Neural cell (in vitro differentiated cells): Measurements from ENCODE around the gene ENDOU. TPM values are rescaled to one million over a fixed set of nuclear protein-coding genes. Genes with fewer than 3 reads are reported as not detected.
A peak's percentile ranks its signal among the peaks of the same experiment; 100 is the strongest.

Experiments
- H2AFZ ChIP-seq: fragments of 200-600, 300-800 bp; sonication (generic), shearing (Covaris generic); 2 replicates; pipeline ENCODE4 v1.6.0; 2014; ENCODE audit warnings: low read depth, mild to moderate bottlenecking, antibody characterized with exemption, low read length, moderate library complexity
- H3F3A ChIP-seq: fragments of 200-600 bp; shearing (Covaris generic); 2 replicates; pipeline ENCODE4 v1.6.1; 2016; ENCODE audit warnings: mild to moderate bottlenecking, moderate library complexity, mixed read lengths, antibody characterized with exemption, low read length; ENCODE audit not compliant: insufficient read depth, poor library complexity, severe bottlenecking
- H3K27ac ChIP-seq: fragments of 200-600, 300-800 bp; sonication (generic), shearing (Covaris generic); 2 replicates; pipeline ENCODE4 v1.5.1; 2014; ENCODE audit warnings: mild to moderate bottlenecking, low read length, moderate library complexity
- H3K27me3 ChIP-seq: fragments of 300-800, 200-600 bp; sonication (generic), shearing (Covaris generic); 2 replicates; pipeline ENCODE4 v1.6.0; 2014; ENCODE audit warnings: mild to moderate bottlenecking, low read depth, low read length, moderate library complexity; ENCODE audit not compliant: insufficient read depth
- H3K36me3 ChIP-seq: fragments of 300-800, 200-600 bp; sonication (generic), shearing (Covaris generic); 2 replicates; pipeline ENCODE4 v1.5.1; 2014; ENCODE audit warnings: mild to moderate bottlenecking, antibody characterized with exemption, low read length, moderate library complexity; ENCODE audit not compliant: insufficient read depth
- H3K4me2 ChIP-seq: fragments of 300-800, 200-600 bp; sonication (generic), shearing (Covaris generic); 2 replicates; pipeline ENCODE4 v1.6.0; 2014; ENCODE audit warnings: mild to moderate bottlenecking, low read length
- H3K4me3 ChIP-seq: fragments of 300-800, 200-600 bp; sonication (generic), shearing (Covaris generic); 2 replicates; pipeline ENCODE4 v1.5.1; 2014; ENCODE audit warnings: mild to moderate bottlenecking, low read length, moderate library complexity
- H3K79me2 ChIP-seq: fragments of 200-600 bp; shearing (Covaris generic); replicated peaks from 2 replicates; pipeline ENCODE4 v1.6.0; 2014; ENCODE audit warnings: mild to moderate bottlenecking, low read length, moderate library complexity; ENCODE audit not compliant: insufficient read depth
- H3K9ac ChIP-seq: fragments of 300-800, 200-600 bp; sonication (generic), shearing (Covaris generic); 2 replicates; pipeline ENCODE4 v1.6.1; 2016; ENCODE audit warnings: mild to moderate bottlenecking, low read length, mixed read lengths
- H3K9me2 ChIP-seq: fragments of 200-600 bp; shearing (Covaris generic); 2 replicates; pipeline ENCODE4 v1.6.1; 2016; ENCODE audit warnings: mild to moderate bottlenecking, low read length, mixed read lengths; ENCODE audit not compliant: insufficient read depth
- H3K9me3 ChIP-seq: fragments of 200-600, 300-800 bp; sonication (generic), shearing (Covaris generic); 2 replicates; pipeline ENCODE4 v1.6.1; 2016; ENCODE audit warnings: mild to moderate bottlenecking, mixed run types, low read length, moderate library complexity, mixed read lengths
- H4K20me1 ChIP-seq: fragments of 200-600 bp; shearing (Covaris generic); 2 replicates; pipeline ENCODE4 v1.6.1; 2016; ENCODE audit warnings: mild to moderate bottlenecking, mixed run types; ENCODE audit not compliant: insufficient read depth
- CTCF ChIP-seq: fragments of 450-650 bp; IDR thresholded peaks from 2 replicates; pipeline ENCODE4 v1.5.1; 2014; ENCODE audit warnings: antibody characterized with exemption, mild to moderate bottlenecking, moderate library complexity; ENCODE audit not compliant: poor library complexity, severe bottlenecking
- EP300 ChIP-seq: fragments of 450-650 bp; conservative IDR thresholded peaks from 2 replicates; pipeline ENCODE4 v1.6.1; 2014; ENCODE audit warnings: antibody characterized with exemption, mild to moderate bottlenecking, moderate library complexity; ENCODE audit not compliant: poor library complexity, severe bottlenecking
- EZH2 ChIP-seq: fragments of 200-600, 300-800 bp; shearing (Covaris generic), sonication (generic); IDR thresholded peaks from 2 replicates; pipeline ENCODE4 v1.6.1; 2014; ENCODE audit warnings: antibody characterized with exemption, low read length, borderline replicate concordance, mild to moderate bottlenecking; ENCODE audit not compliant: insufficient read depth, poor library complexity, severe bottlenecking
- MXI1 ChIP-seq: fragments of 450-650 bp; conservative IDR thresholded peaks from 2 replicates; pipeline ENCODE4 v1.6.1; 2014; ENCODE audit warnings: antibody characterized with exemption, mild to moderate bottlenecking; ENCODE audit not compliant: poor library complexity, severe bottlenecking
- POLR2AphosphoS5 ChIP-seq: IDR thresholded peaks from 2 replicates; pipeline ENCODE4 v1.6.1; 2012
- RAD21 ChIP-seq: fragments of 450-650 bp; conservative IDR thresholded peaks from 2 replicates; pipeline ENCODE4 v1.6.1; 2014; ENCODE audit warnings: antibody characterized with exemption, mild to moderate bottlenecking, moderate library complexity
- SMC3 ChIP-seq: fragments of 450-650 bp; conservative IDR thresholded peaks from 2 replicates; pipeline ENCODE4 v1.6.1; 2014; ENCODE audit warnings: antibody characterized with exemption, mild to moderate bottlenecking, moderate library complexity; ENCODE audit not compliant: poor library complexity
- TAF1 ChIP-seq: IDR thresholded peaks from 2 replicates; pipeline ENCODE4 v1.6.1; 2012; ENCODE audit warnings: low read depth
- polyA plus RNA-seq: library from polyadenylated mRNA; depleted of rRNA; stranded (reverse); fragments of >200 nt; gene quantifications from 2 replicates; pipeline ENCODE4 v1.2.3, GENCODE V29; 2014
- TF ChIP-seq, protein P1 (sequence below): IDR thresholded peaks from 2 replicates; pipeline ENCODE4 v1.6.1; 2012; ENCODE audit warnings: borderline replicate concordance

Gene ENDOU
- polyA plus RNA-seq, 1 donor from 2014 or later, result not detected

DNA sequence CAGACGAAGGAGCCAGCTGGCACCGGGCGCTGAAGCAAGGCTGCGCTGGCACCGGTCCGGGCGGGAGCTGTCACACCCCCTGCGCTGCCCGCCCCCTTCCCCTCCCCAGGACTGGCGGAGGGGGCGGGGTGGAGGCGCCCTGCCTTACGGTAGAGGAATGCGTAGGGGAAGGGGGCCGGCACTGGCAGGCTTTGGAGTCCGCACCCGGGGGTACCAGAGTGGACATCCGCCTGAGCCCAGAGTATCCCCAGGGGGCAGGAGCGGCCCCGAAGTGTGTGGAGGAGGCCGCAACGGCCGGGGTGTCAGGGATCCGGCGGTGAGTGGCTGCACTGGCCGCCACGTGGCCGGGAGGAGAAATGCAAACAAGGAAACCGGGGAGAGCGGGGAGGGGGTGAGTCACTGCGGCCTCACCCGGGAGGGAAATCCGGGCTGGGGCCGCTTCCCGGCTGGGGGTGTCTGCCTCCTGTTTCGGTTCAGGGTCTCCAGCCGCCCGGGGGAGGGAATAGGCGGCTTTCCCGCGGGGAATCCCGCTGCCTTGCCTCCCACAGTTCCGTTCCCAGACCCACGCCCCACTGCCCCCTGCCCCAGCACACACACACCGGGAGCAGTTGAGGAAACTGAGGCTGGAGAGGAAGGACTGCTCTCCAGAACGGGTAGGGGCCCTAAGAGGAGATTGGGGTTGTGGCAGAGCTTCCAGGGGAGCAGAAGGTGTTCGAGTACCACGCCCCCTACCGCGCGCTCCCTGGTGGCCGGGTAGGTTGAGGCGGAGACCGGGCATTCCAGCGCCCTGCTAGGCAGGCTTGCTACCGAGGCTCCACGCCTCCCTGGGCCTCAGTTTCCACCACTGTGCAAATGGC lies 33.8 kb upstream of the ENDOU start, which contains the start of gene RAPGEF3:
TSS of gene RAPGEF3 (minus strand) at position 47 of the 857 bp plus-strand sequence. CDS start 324 bp downstream, outside the sequence.
- Histone ChIP-seq H3K4me2 (no peak within 1 kb of the TSS), H3K36me3 (no peaks in the 10 kb centered on the region), H3K9me2 (no peaks in the 10 kb centered on the region), H4K20me1 (no peaks in the 10 kb centered on the region), H3K4me3 (peak within 1 kb of the TSS; percentile 65), H3F3A (no peaks in the 10 kb centered on the region), H3K27ac (no peak within 1 kb of the TSS), H3K9me3 (no peaks in the 10 kb centered on the region), H3K79me2 (no peaks in the 10 kb centered on the region), H3K9ac (peak within 1 kb of the TSS; percentile 43), H2AFZ (peak within 1 kb of the TSS; percentile 69), H3K27me3 (peaks cover 7% of the 10 kb centered on the region)
- TF ChIP-seq MXI1 (peak; percentile 33), TAF1 (no peak), RAD21 (peak; percentile 29), EP300 (no peak), SMC3 (peak; percentile 39), CTCF (peak; percentile 67)
- TF ChIP-seq, protein P1, sequence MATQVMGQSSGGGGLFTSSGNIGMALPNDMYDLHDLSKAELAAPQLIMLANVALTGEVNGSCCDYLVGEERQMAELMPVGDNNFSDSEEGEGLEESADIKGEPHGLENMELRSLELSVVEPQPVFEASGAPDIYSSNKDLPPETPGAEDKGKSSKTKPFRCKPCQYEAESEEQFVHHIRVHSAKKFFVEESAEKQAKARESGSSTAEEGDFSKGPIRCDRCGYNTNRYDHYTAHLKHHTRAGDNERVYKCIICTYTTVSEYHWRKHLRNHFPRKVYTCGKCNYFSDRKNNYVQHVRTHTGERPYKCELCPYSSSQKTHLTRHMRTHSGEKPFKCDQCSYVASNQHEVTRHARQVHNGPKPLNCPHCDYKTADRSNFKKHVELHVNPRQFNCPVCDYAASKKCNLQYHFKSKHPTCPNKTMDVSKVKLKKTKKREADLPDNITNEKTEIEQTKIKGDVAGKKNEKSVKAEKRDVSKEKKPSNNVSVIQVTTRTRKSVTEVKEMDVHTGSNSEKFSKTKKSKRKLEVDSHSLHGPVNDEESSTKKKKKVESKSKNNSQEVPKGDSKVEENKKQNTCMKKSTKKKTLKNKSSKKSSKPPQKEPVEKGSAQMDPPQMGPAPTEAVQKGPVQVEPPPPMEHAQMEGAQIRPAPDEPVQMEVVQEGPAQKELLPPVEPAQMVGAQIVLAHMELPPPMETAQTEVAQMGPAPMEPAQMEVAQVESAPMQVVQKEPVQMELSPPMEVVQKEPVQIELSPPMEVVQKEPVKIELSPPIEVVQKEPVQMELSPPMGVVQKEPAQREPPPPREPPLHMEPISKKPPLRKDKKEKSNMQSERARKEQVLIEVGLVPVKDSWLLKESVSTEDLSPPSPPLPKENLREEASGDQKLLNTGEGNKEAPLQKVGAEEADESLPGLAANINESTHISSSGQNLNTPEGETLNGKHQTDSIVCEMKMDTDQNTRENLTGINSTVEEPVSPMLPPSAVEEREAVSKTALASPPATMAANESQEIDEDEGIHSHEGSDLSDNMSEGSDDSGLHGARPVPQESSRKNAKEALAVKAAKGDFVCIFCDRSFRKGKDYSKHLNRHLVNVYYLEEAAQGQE, result no peak

GRCh38 chr12:47758584-47758833 lies 33.2 kb upstream of the ENDOU start:
- H3K27ac ChIP-seq, result no peak overlapping the region
- peak overlapping the region; percentile 65 for H3K4me3 ChIP-seq
- peaks cover 7% of the 10 kb centered on the region for H3K27me3 ChIP-seq
- H3K36me3 ChIP-seq, result no peaks in the 10 kb centered on the region
- no peaks in the 10 kb centered on the region for H3K79me2 ChIP-seq
- no peaks in the 10 kb centered on the region for H3K9me2 ChIP-seq
- H4K20me1 ChIP-seq, result no peaks in the 10 kb centered on the region
- TF ChIP-seq TAF1 (no peak), CTCF (no peak), MXI1 (no peak), POLR2AphosphoS5 (no peak), EP300 (no peak), EZH2 (no peak), RAD21 (no peak), SMC3 (no peak)
- TF ChIP-seq, protein P1, result no peak
- no peaks in the 10 kb centered on the region for H3F3A ChIP-seq
- H3K9ac ChIP-seq, result peak overlapping the region; percentile 43
- H3K4me2 ChIP-seq, result no peak overlapping the region
- H3K9me3 ChIP-seq, result no peaks in the 10 kb centered on the region
- H2AFZ ChIP-seq, result no peak overlapping the region
